Measurements from ENCODE around the gene UBL5.

UBL5 gene

DNA sequence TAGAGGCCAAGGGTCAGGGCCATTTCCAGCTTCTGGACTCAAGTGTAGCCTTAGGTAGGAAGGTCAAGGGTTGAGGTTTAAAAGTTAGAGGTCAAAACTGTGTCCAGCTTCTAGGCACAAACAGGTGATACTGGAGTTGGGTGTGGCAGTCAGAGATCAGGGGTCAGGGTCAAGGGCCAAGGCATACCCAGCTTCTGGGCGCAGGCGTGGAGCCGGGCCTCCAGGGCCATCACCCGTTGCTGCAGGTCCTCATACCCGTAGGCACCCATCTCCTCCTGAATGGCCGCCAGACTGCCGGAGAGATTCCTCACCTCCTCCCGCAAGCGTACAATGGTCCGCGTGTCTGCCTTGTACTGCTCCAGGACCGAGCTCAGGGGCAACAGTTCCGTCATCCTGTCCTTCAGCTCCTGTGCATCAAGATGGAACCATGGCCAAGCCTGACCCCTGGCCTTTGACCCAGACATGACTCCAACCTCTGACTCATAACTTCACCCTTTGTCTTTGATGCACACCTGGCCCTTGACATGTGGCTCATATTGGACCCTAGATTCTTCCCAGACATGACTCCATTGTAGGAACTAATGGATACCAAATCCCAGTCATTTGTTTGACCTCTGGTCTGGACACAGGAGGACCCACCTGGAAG lies 29.5 kb downstream of the UBL5 start:
- Mint-ChIP-seq H3K27ac (peak overlapping the region; percentile 93), H3K4me3 (peak overlapping the region; percentile 87), H3K4me1 (ENCODE audit: low read depth) (peaks cover 80% of the 10 kb centered on the region), H3K27me3 (no peaks in the 10 kb centered on the region), H3K9me3 (ENCODE audit: low read depth) (no peaks in the 10 kb centered on the region), H3K36me3 (peaks cover 3% of the 10 kb centered on the region)

DNA sequence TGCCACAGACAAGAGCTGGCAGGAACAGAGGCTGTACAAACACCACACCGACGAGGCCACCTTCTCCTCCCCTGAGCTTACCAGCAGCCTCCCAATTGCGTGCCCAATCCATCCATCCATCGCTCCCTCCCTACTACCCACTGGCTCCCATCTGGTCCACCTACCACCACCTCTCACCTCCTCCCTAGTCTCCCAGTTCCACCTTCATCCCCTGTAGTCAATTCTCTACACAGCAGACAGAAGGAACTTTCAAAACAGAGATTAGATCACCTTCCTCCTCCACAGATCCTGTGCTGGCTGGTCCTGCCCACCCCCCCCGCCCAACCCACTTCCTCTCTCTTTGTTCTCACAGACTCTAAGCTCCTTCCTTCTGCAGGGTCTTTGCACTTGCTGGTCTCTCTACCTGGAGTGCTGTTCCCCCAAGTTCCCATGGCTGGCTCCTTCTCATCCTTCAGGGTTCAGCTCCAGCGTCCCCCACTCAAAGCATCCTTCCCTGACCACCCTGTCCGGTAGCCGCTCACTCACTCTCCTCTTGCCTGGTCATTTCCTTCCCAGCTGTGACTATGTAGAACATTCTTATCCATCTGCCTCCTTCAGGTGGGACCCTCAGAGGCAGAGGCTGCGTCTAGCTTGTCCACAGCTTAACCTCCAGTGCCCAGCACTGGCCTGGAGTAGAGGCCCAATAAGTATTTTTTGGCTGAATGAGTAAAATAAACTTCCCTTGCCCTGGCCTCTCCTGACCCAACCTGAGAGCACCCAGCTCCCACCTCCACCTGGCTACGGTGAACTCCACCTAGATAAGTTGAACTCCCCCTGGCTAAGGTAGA lies 30.4 kb downstream of the UBL5 start:
- Mint-ChIP-seq H3K36me3 (peaks cover 3% of the 10 kb centered on the region), H3K27me3 (no peaks in the 10 kb centered on the region), H3K4me1 (ENCODE audit: low read depth) (peaks cover 82% of the 10 kb centered on the region), H3K27ac (peak overlapping the region; percentile 93), H3K9me3 (ENCODE audit: low read depth) (no peaks in the 10 kb centered on the region), H3K4me3 (peak overlapping the region; percentile 87)

DNA sequence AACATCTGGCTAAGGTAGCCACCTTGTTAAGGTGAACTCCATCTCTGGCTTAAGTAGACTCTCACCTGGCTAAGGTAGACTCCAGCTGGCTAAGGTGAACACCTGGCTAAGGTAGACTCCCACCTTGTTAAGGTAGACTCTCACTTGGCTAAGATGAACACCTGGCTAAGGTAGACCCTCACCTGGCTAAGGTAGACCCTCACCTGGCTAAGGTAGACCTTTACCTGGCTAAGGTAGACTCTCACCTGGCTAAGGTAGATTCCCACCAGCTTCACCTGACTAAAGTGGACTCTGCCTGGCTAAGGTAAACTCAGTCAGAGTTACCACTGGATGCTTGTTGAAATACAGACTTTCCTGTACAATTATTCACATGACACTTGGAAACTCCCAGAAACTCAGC lies 31.0 kb downstream of the UBL5 start:
- H3K27me3 Mint-ChIP-seq: no peaks in the 10 kb centered on the region
- no peaks in the 10 kb centered on the region for H3K9me3 Mint-ChIP-seq (ENCODE audit: low read depth)
- peaks cover 2% of the 10 kb centered on the region for H3K36me3 Mint-ChIP-seq
- peaks cover 83% of the 10 kb centered on the region for H3K4me1 Mint-ChIP-seq (ENCODE audit: low read depth)
- peak overlapping the region; percentile 87 for H3K4me3 Mint-ChIP-seq
- no peak overlapping the region for H3K27ac Mint-ChIP-seq

DNA sequence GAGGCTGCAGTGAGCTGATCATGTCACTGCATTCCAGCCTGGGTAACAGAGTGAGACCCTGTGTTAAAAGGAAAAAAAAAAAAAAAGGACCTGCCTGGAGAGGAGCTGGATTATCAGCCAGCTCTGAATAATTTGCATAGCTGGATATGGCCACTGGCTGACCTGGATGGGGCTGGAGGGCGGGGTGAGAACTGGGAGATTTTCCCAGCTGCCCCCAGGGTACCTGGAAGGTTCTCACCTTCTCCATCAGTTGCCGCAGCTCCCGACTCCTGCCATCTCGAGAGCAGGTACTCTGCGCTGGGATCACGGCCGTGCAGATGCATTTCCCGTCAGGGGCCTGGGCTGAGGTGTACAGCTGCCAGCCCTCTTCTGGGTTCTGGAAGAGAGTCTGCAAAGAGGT lies 32.7 kb downstream of the UBL5 start:
- Mint-ChIP-seq H3K9me3 (ENCODE audit: low read depth) (no peaks in the 10 kb centered on the region), H3K27ac (no peak overlapping the region), H3K4me1 (ENCODE audit: low read depth) (peaks cover 89% of the 10 kb centered on the region), H3K36me3 (no peaks in the 10 kb centered on the region), H3K4me3 (no peak overlapping the region), H3K27me3 (no peaks in the 10 kb centered on the region)

DNA sequence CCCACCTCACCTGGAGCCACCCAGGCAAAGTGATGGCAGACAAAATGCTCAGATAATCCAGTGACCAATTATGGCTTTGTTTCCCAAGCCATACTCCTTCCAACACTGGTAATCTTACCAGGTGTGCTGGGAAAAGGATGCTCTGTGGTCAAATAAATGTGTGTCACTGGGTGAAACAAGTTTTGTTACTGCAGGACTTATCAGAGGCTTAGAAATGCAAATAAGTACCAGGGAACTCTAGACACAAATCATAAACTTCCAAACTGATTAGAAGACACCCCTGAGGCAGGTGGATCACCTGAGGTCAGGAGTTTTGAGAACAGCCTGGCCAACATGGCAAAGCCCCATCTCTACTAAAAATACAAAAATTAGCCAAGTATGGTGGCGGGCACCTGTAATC lies 33.8 kb downstream of the UBL5 start:
- H3K4me3 Mint-ChIP-seq: no peak overlapping the region
- no peaks in the 10 kb centered on the region for H3K27me3 Mint-ChIP-seq
- no peaks in the 10 kb centered on the region for H3K9me3 Mint-ChIP-seq (ENCODE audit: low read depth)
- H3K36me3 Mint-ChIP-seq: no peaks in the 10 kb centered on the region
- H3K27ac Mint-ChIP-seq: no peak overlapping the region
- H3K4me1 Mint-ChIP-seq (ENCODE audit: low read depth): peaks cover 91% of the 10 kb centered on the region

DNA sequence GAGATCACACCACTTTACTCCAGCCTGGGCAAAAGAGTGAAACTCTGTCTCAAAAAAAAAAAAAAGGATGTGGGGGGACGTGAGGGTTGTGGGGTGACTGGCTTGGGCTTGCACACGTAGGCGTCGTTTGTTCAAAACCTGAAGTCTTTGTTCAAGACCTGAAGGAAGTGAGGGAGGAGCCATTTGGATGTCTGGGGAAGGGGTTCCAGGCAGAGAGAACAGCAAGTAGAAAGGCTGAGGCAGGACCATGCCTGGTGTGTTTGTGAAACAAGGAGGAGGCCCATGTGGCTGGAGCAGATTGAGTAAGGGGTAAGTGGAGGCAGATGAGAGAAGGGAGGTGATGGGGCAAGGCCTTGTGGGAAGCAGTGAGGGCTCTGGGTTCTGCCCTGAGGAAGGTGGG lies 35.2 kb downstream of the UBL5 start:
- H3K27ac Mint-ChIP-seq: peak overlapping the region; percentile 88
- H3K27me3 Mint-ChIP-seq: no peaks in the 10 kb centered on the region
- H3K4me3 Mint-ChIP-seq: peak overlapping the region; percentile 76
- H3K4me1 Mint-ChIP-seq (ENCODE audit: low read depth): peaks cover 84% of the 10 kb centered on the region
- H3K9me3 Mint-ChIP-seq (ENCODE audit: low read depth): no peaks in the 10 kb centered on the region
- no peaks in the 10 kb centered on the region for H3K36me3 Mint-ChIP-seq

DNA sequence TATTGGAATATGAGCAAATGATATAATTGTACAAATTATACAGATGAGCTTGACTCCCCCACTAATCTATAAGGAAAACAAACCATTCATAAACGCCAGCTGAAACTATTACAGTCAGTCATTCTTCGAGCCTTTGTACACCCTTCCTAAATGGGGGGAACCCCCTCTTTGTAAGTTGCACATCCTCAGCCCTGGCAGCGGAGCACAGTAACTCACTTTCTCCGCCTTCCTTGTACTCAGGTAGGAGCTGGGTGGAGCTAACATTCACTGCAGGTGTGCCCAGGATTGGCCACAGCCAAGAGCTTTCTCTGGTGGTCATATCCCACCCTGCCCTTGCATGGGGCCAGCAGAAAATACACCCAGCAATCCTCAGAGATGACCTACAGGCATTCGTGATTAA lies 36.0 kb downstream of the UBL5 start:
- H3K36me3 Mint-ChIP-seq: no peaks in the 10 kb centered on the region
- H3K4me3 Mint-ChIP-seq: peak overlapping the region; percentile 76
- H3K27ac Mint-ChIP-seq: peak overlapping the region; percentile 88
- H3K9me3 Mint-ChIP-seq (ENCODE audit: low read depth): no peaks in the 10 kb centered on the region
- no peaks in the 10 kb centered on the region for H3K27me3 Mint-ChIP-seq
- peaks cover 76% of the 10 kb centered on the region for H3K4me1 Mint-ChIP-seq (ENCODE audit: low read depth)

DNA sequence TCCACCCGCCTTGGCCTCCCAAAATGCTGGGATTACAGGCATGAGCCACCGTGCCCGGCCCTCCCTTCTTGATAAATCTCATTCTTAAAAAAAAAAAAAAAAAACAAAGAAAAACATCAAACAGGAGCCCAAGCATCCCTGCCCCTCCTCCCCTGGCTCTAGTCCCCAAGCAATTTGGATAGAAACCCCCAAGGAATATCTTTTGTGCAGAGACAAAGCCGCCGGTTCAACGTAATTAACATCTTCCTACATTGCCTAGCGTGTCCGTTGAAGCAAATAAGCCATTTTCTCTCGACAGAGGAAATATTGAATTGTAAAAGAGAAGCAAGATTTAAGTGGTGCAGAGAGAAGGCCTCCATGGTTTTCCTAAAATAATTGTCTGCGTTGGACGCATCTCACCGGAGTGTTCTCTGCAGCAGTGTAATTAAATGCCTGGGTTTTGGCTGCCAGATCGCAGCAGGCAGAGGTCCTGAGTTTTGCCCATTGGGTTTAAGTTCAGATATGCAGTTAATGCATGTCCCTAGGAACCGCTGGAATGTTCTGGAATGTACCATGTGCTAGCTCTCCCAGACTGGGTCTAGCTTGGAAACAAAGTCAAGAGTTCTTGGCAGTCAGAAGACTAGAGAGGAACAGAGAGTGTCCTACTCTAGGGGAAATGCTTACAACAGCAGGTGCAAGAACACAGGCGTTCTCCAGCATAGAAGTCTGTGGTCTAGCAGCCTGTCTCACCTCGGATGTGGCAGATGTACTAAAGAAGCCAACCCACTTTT lies 38.2 kb downstream of the UBL5 start:
- no peaks in the 10 kb centered on the region for H3K36me3 Mint-ChIP-seq
- H3K27me3 Mint-ChIP-seq: no peaks in the 10 kb centered on the region
- no peaks in the 10 kb centered on the region for H3K9me3 Mint-ChIP-seq (ENCODE audit: low read depth)
- H3K4me3 Mint-ChIP-seq: peak overlapping the region; percentile 35
- H3K4me1 Mint-ChIP-seq (ENCODE audit: low read depth): peaks cover 58% of the 10 kb centered on the region
- H3K27ac Mint-ChIP-seq: peak overlapping the region; percentile 58

DNA sequence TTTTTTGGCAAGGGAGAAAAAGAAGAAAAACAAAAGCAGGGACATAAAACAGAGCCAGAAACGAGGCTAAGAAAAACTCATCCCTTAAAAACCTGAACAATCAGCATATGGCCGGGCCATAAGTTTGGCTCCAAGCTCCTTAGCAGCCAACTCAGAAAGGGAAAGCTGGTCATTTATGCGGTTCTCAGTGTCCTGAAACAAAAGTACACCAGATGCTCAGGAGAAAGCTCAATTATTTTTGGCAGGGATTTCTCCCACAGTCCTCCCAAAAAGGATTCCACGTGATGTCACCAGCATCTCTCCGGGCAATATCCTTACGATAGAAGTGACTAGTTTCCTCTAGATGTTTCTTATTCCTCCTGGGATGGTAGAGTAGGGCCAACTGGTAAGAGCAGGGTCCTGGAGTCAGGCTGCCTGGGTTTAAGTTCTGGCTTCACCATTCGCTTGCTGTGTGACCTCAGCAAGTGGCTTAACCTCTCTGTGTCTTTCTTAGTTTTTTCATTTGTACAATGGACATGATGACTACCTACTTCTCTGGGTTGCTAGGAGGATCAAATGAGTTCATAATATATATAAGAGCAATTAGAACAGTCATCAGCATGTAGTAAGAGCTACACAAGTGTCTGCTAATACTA lies 41.4 kb downstream of the UBL5 start:
- no peaks in the 10 kb centered on the region for H3K36me3 Mint-ChIP-seq
- H3K27ac Mint-ChIP-seq: no peak overlapping the region
- H3K9me3 Mint-ChIP-seq (ENCODE audit: low read depth): no peaks in the 10 kb centered on the region
- no peaks in the 10 kb centered on the region for H3K27me3 Mint-ChIP-seq
- H3K4me3 Mint-ChIP-seq: no peak overlapping the region
- H3K4me1 Mint-ChIP-seq (ENCODE audit: low read depth): peaks cover 28% of the 10 kb centered on the region

DNA sequence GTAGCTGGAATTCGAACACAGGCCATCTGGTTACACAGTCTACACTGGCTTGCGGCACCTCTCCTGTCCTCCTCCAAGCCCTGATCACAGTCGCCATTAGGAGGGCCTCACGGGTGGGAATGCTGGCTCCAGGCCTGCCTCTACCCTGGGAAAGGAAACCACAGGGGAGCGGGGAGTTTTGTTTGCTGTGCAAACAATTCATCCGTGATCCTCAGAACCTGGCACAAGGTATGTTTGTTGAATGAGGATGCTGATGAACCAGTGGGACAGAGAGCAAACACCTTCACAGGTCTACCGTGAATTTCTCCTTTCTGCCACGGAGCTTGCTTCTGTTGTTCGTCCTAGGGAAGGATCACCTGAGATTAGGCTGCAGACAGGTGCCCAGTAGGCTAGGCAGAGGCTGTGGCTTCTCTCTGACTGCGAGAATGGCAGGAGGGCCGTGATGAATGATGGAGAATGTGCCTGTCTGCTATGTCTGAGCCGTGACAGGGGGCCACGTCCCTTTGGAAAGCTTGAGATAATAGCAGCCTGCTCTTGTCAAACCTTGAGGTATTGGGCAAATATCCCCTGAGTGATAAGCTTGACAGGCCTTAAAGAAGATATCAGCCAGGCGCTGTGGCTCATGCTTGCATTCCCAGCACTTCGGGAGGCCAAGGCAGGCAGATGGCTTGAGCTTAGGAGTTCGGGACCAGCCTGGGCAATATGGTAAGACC lies 44.1 kb downstream of the UBL5 start:
- H3K4me1 Mint-ChIP-seq (ENCODE audit: low read depth): peaks cover 5% of the 10 kb centered on the region

DNA sequence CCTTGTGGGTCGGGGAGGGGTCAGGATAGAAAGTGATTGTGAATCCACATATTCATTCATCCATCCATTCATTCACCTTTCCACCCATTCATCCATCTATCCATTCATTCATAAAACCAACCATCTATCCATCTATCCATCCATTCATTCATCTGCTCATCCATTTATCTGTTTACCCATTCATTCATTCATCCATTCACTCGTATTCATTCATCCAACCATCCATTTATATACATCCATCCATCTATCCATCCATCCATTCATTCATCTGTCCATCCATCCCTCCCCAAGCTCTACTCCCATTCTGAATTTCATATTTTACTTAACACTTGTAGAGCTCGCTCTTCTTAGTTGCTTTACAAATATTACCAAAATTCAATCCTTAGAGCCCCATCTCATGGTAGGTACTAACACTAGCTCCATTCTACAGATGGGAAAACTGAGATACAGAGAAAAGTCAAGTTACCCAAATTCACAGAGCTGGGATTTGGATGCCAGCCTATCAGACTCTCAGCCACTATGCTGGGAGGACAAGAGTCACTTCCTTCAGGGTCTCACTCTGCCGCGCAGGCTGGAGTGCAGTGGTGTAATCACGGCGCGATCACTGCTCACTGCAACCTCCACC lies 45.0 kb downstream of the UBL5 start:
- Mint-ChIP-seq H3K9me3 (ENCODE audit: low read depth) (no peaks in the 10 kb centered on the region), H3K27ac (no peak overlapping the region), H3K4me1 (ENCODE audit: low read depth) (no peaks in the 10 kb centered on the region), H3K4me3 (no peak overlapping the region), H3K27me3 (no peaks in the 10 kb centered on the region), H3K36me3 (no peaks in the 10 kb centered on the region)

More for the DNA sequence above, 44.1 kb downstream of the UBL5 start:
- no peak overlapping the region for H3K4me3 Mint-ChIP-seq
- no peaks in the 10 kb centered on the region for H3K27me3 Mint-ChIP-seq
- H3K27ac Mint-ChIP-seq: no peak overlapping the region
- H3K9me3 Mint-ChIP-seq (ENCODE audit: low read depth): no peaks in the 10 kb centered on the region
- no peaks in the 10 kb centered on the region for H3K36me3 Mint-ChIP-seq

DNA sequence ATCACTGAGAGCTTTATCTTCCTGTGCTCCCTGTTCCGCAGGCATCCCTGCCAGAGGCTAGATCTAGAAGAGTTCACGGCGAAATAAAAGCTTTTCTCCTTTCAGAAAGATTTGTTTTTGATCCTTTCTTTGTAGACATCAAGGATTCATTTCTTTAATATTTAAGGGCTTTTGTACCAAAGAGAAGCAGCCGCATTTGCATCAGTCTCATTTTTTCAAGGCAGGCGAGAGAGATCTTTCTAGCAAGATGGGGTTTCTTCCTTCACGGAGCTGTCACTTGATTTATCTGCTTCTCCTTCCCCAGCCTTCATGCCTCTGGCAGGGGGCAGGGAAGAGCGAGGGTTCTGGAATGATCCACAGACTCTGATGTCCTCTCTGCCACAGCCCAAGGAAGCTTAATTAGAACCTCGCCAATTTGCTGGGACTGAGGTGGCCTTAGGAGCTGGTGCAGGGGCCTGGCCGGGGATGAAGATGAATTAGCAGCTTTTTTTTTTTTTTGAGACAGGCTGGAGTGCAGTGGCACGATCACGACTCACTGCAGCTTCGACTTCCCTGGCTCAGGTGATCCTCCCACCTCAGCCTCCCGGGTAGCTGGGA lies 47.4 kb downstream of the UBL5 start:
- Mint-ChIP-seq H3K27ac (no peak overlapping the region), H3K4me3 (no peak overlapping the region), H3K36me3 (no peaks in the 10 kb centered on the region)

DNA sequence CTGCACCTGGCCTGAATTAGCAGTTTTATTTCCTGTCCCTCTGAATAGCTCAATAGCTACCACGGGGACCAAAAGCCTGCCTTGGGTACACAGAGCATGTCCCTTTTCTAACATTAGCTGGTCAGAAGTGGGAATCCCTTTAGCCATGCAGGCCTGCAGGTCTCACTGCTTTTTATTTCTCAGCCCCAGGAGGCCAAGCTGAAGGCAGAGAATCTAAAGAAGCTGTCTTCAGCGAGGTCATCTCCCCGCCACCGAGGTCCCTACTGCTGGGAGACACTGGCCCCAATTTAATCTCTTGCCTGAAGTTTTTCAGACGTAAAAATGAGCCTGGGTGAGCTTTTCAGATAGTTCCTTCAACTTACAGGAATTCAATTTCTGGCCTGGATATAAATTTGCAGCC lies 48.1 kb downstream of the UBL5 start:
- no peak overlapping the region for H3K4me3 Mint-ChIP-seq
- no peak overlapping the region for H3K27ac Mint-ChIP-seq
- no peaks in the 10 kb centered on the region for H3K4me1 Mint-ChIP-seq (ENCODE audit: low read depth)
- no peaks in the 10 kb centered on the region for H3K9me3 Mint-ChIP-seq (ENCODE audit: low read depth)
- no peaks in the 10 kb centered on the region for H3K36me3 Mint-ChIP-seq
- H3K27me3 Mint-ChIP-seq: no peaks in the 10 kb centered on the region

More for the DNA sequence above, 47.4 kb downstream of the UBL5 start:
- Mint-ChIP-seq H3K27me3 (no peaks in the 10 kb centered on the region), H3K9me3 (ENCODE audit: low read depth) (no peaks in the 10 kb centered on the region), H3K4me1 (ENCODE audit: low read depth) (no peaks in the 10 kb centered on the region)

All from activated naive CD8-positive, alpha-beta T cell (primary cell).